Stimulated activated CD4-positive, alpha-beta T cell treated with anti-CD3 and anti-CD28 coated beads, Interleukin-1b, Interleukin-23, amount 100 ng/mL, for 4 hours (primary cell): Measurements from ENCODE around the gene TYW5.
A peak's percentile ranks its signal among the peaks of the same experiment; 100 is the strongest.

Experiments
- DNase-seq, 2 donors: peaks; one replicate each; pipeline ENCODE4 v3.0.0-alpha.2; 2020; ENCODE audit warnings: low read depth in 2 of 2

Gene TYW5

GRCh38 chr2:199955339-199956061 is at the start of gene TYW5, which contains the start of gene MAIP1:
Gene TYW5 (minus strand): TSS chr2:199955491. CDS start chr2:199955470, 21 bp downstream.
Gene MAIP1 (plus strand): TSS chr2:199955582. CDS start chr2:199955799, 217 bp downstream.
- DNase-seq = peak; percentile 68 to 71

DNA sequence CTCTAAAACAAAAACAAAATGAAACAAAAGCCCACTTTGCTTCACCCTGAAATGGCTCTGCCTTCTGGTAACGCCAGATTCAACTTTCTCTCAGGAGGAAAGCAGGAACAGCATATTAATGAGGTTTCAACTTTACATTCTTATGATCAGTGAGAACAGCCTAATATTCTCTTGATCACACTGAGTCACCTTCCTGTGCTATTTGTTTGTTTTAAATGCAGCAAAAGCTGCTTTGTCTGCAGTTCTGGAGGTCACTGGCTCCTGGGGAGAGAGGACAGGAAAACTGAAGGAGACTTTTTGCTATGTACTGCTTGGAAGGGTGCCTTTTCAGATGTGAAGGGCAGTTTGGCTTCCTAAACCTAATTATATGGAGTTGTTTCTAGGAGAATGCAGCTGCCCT is 48.2 kb upstream of the TYW5 start:
- no peak for DNase-seq

DNA sequence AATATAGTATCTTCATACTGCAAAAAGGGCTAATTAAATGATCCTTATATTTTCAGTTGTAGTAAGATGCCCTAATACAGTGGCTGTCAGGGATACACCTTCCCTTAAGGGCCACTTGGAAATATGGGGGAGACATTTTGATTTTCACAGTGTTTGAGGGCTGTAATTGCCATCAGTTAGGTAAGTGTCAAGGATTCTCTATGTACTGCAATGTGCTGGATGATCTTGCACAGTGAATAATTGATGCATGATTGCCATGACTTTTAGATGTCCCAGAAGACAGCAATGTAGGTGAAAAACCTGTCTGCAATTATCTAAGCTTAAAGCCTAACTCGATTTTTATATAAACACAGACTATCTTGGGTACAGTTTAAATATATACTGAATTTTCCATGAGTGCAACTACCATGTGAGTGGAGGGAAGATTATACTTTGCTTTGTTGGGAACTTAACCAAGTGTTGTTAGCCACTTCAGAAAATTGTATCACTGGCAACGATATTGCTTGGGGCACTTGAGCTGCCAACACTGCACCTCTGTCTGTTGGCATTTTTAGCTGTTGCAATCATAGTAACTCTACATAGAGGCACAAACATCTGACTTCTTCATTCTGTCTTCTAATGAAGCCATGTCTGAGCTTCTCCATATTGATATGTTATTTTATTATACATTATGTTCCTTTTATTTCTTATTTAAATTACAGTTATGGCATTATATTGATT is 45.3 kb upstream of the TYW5 start:
- DNase-seq = no peak

DNA sequence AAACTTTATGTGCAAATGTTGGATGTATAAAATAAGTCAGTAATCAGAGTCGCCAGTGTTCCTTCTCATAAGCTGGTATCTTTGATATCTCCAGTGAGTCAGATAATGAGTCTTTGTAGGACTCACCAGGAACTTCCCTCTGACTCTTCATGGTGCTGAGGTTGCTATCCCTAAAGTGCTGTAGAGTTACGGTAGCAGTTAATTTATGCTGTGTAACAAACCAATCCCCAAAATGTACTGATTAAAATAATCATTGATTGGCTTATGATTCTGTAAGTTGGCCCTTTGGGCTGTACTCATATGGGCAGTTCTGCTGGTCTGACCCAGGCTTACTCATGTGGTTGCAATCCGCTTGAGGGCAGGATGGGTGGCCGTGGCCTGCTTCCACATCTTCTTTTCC is 43.9 kb upstream of the TYW5 start:
- DNase-seq = no peak

DNA sequence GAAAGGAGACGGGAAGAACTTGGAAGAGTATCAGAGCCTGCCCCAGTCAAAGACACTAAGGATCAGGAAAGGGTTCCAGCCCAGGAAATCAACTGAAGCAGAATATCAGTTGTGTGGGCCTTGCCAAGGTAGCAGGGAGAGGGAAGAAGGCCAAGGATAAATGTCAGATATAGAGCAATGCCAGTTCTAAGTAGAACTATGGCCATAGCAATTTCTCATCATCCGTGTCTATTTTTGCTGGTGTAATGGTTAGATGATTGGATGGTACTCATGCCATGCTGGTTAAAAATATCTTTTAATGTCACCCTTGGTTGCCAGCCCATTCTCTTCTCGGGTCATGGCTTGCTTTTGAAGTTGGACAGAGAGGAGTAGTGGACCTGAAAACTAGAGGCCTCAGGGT is 42.0 kb upstream of the TYW5 start:
- DNase-seq = no peak

GRCh38 chr2:199994896-199995295 is 39.6 kb upstream of the TYW5 start:
- DNase-seq = no peak

- no peak for DNase-seq
Measured at GRCh38 chr2:199994371-199994770, 39.1 kb upstream of the TYW5 start.

DNA sequence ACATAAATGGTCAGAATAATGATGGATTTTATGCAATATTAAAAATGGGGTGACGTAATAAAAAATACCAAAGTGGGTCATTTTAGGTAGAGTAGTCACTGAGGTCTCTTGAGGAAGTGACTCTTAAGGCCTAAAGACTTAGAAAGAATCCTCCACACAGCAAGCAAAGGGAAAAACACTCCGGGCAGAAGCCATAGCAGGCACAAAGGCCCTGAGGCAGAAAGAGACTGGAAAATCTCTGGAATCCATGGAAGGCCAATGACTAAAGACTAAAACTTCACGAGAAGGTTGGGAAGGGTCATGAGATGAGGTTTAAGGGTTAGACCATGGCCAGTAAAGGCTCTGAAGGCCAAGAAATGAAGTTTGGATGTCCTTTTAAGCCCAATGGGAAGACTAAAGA is 37.0 kb upstream of the TYW5 start:
- no peak for DNase-seq

GRCh38 chr2:199991691-199992090 is 36.4 kb upstream of the TYW5 start:
- DNase-seq = no peak

- no peak for DNase-seq
Measured at GRCh38 chr2:199989822-199990221, 34.5 kb upstream of the TYW5 start.

DNA sequence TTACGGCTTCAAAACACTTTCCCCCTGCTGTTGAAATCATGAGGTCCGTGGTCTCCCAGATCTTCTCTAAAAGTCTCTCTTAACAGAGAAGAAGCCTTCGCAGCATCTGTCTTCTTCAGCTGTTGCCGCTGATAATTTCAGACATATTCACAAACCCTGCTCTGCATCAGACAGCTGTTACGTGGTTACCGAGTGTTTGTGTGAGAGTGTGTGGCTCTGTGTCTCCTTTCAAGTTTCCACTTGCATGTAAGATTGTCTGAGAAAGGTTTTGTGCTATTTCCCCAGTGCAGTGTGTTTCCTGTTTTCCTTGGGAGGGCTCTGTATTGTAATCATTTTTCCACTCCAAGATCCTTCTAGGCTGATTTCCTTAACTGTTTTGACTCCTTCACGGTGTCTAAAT is 32.9 kb upstream of the TYW5 start:
- no peak for DNase-seq

DNA sequence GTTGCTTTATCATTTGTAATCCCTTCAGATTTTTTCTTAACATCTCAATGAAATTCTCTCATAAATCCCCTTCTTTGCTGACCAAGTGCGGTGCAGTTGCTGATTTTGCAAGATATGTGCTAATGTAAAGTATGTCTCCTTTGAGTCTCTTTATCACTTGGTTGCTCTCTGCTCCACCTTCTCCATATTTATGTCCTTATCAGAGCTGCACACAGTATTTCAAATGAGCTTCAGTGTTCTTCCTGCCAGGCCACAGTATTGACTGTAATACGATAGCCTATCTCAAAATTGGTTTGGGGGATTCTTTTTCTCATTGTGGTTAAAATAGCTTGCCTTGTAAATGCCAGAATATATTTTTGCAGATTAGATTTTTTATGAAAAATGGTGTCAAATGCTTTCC is 32.3 kb upstream of the TYW5 start:
- no peak for DNase-seq

DNA sequence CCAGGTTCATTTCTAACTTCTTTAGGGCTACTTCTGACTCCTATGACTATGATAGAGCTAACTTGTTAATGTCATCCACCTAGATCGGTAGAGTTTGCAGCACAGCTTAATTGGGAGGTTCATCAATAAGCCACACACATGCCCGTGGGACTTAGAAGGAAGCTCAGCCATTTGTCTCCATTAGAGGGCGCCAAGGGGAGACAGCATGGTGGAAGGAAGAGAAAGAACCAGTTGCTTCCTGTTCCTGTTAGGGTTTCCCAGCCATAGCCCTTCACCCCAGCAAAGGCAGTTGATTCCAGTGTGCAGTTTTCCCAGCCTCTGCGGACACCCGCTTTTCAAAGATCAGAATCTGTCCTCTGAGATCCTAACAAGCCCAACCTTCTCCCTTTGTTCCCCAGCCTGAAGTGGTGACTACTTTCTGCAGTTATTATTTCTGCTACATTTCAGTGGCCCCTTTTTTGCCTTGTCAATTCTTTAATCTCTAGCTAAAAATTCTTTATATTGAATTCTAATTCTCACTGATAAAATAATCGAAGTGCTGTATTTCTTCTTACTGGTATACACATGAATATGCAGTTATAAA is 30.4 kb upstream of the TYW5 start:
- peak; percentile 10 to 22 for DNase-seq

- DNase-seq = no peak
Measured at GRCh38 chr2:199984755-199985154, 29.5 kb upstream of the TYW5 start.

DNA sequence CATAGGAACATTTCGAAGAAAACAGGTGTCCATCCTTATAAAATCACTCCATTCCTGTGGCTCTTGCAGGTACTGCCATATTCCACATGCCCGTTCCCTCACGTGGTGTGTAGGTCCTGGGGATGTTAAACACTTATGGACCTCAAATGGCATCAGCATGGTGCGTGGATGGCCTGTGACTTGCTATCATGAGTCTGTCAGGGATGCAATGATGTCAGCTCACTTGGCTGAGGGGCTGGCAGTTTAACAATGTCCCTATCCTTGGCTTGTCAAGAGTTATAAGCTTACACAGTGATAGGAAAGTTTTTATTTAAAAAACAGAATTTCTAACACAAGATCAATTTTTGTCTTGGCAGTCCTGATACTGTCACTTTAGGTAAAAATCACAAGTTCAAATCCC is 28.9 kb upstream of the TYW5 start:
- no peak for DNase-seq

DNA sequence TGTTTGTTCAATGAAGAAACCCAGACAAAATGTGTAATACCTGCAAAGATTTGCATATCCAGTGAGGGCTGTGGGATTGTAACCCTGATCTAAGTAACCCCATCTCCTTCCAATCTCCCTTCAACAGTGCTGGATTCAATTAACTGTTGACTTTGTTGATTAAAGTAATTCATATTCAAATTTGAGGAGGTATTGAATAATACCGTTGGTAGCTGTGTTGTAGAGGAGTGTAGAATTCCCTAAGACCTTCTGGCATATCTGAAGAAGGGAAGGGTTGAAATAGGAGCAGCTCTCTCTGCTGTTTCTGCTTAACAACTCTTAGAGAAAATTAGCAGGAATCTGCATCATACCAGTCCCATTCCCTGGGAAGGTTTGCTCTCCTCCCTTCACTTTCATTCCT is 28.2 kb upstream of the TYW5 start:
- DNase-seq = no peak

GRCh38 chr2:199982126-199982843 is 27.0 kb upstream of the TYW5 start:
- no peak for DNase-seq

- DNase-seq = peak; percentile 78 to 84
Measured at GRCh38 chr2:199979832-199980628, 24.7 kb upstream of the TYW5 start.

- no peak for DNase-seq
Measured at GRCh38 chr2:199979398-199979797, 24.1 kb upstream of the TYW5 start.

GRCh38 chr2:199977984-199978415 is 22.7 kb upstream of the TYW5 start:
- no peak for DNase-seq

DNA sequence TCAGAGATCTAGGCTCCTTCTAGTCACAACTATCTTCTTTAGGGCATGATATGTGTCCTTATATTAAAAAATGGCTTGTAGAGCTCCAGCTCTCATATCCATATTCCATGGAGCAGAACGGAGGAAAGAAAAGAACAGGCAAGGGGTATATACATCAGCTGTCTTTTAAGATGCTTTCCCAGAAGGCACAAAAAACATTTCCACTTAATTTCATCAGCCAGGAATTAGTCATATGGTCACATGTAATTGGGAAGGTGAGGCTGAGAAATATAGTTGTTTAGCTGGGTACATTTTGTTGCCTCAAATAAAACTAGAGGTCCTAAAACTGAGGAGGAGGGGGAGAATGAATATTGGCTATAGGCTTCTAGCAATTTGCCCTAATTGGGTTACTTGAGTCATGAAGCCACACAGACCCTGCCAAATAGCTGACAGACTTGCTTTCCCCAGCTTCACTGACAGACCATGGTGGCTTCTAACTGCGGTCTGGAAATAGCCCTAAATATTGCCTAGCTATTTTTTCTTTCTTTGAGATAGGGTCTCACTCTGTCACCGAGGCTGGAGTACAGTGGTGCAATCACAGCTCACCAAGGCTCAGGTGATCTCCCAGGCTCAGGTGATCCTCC is 20.1 kb upstream of the TYW5 start:
- DNase-seq = no peak
